Hindlimb muscle (tissue), 1 donor: ENCODE data around the gene CRP. TPM values are rescaled to one million over a fixed set of nuclear protein-coding genes. Genes with fewer than 3 reads are reported as not detected.
"Not testable (repeated sequence)": the region's sequence is repeated elsewhere in the genome, so short reads cannot be mapped to it uniquely, and the experiment has no call there.

ENCODE experiments used
- DNase-seq: peaks from one replicate; pipeline ENCODE4 v3.0.0-alpha.2; 2013
- polyA plus RNA-seq: library from polyadenylated mRNA; unstranded; fragments of 120-200 nt; gene quantifications from one replicate; pipeline ENCODE4 v1.2.1, GENCODE V29; 2013; ENCODE audit not compliant: insufficient read length

CRP gene
- polyA plus RNA-seq, 1 donor, result not detected

- DNase-seq, result no peak
Observed at GRCh38 chr1:159699653-159700052, 14.7 kb downstream of the CRP start.

DNA sequence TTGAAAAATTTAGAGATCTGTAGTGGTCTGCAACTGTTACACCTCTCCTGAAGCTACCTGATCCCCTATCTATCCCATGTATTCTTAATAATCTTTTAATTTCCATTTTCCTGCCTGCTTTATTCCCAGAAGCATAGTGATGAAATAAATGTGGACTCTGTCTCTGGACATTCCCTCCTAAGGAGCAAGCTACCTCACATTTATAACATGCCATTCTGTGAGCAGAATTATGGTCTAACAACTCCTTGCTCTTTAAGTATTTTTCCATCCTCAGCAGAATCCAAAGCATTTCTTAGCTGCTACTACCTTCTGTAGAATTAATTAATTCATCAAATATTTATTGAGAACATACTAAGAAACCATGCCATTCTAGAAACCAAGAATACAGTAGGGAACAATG, 15.1 kb downstream of the CRP start:
- DNase-seq, result no peak

DNA sequence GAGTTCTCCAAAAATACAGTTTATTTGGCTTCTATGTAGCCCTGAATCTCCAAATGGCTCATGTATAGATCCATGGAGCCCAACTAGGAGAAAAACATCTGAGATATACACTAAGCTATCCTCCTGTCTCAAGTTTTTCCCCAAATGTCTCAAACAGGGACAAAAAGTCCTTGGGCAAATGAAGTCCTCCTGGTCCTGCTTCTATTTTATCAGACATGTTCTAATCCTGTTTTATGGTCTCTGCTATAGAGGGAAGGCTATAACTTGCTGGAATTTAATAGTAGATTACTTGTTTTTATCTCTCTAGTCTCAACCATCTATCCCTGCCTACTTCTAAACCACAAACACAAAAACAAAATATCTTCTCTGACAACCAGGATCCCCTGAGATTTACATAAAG, 26.9 kb downstream of the CRP start:
- no peak for DNase-seq

GRCh38 chr1:159686599-159687299, 27.6 kb downstream of the CRP start:
- no peak for DNase-seq

DNA sequence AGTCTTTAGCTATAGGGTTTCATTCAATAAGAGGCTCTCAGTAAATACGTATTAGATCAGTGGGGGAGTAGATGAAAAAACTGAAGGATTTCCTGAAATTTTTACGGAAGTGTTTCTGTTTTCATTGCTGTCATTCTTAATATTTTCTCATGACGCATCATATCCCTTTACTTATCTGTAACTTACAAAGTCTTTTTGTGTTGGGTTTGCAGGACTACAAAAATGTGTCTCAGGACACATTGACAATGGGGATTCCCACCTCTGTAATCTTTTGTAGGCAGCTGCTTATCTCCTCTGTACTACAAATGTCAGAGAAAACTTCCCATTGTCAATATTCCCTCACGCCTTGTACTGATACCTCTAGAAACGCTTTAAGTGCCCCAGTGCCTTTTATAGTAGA, 35.5 kb downstream of the CRP start:
- DNase-seq, result no peak

GRCh38 chr1:159675046-159675445, 39.3 kb downstream of the CRP start:
- no peak for DNase-seq

DNA sequence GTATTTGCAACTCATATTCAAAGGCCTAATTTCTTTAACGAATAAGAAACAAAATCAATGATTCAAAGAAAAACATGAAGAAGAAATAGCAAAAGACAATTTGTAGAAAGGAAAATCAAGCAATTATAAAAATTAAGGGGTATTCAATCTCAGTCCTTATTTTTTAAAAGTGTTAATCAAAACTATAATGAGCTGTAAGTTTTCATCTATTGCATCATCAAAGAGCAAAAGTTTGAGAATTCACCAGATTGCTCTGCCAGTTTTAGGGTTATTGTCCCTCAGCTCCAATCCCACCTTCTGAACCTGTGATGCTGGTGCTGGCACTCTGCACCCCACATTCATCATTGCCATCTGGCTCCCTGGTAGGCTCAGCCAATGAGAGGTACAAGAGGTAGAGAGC, 42.0 kb downstream of the CRP start:
- DNase-seq, result not testable (repeated sequence)

DNA sequence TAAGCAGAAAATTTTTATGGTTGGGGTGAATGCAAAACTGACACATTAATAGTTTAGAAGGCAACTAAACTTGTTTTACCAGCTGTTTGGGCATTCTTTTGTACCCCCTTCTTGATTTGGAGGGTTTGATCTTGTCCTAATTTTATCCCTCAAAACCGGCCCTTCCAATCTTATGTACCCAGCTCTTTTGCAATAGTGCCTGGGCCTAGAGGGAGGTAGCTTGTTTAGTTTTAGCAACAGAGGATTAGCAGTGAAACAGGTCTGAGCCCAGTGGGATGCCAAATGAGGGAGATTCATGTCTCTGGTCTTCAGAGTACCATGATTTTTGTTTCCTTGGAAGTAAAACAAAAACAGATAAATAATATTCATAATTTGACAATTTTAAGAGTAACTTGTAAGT, 45.1 kb downstream of the CRP start:
- DNase-seq, result no peak

DNA sequence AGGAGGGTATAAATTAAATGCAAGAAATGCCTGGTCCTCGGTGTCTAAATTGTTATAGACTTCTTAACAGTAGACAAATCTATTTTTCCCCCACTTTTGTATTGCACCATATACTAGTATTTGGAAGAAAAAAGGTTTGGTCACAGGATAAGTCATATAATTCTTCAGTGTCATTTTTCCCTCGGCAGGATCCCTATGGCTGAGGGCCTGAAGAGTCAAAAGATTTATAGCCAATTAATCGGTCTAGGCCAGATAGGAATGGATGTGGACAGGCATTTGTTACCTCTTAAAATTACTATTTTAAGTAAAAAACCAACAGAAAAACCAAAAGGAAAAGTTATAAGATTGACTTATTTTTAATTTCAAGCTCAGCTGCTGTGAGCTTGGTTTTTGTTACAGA, 45.6 kb downstream of the CRP start:
- DNase-seq, result no peak

DNA sequence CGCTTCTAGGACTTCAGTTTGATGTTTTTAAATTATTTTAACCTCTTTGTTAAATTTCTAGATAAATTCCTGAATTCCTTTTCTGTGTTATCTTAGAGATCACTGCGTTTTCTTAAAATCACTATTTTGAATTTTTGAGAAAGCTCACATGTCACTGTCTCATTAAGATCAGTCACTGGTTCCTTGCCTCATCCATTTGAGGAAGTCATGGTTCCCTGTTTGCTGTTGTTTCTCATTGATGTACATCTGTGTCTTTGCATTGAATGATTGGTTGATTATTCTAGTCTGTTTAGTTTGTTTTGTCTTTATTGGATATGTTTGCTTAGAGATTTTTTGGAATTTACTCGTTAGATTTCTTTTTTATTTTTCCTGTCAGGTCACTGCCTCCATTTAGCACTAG, 50.1 kb downstream of the CRP start:
- DNase-seq, result no peak

DNA sequence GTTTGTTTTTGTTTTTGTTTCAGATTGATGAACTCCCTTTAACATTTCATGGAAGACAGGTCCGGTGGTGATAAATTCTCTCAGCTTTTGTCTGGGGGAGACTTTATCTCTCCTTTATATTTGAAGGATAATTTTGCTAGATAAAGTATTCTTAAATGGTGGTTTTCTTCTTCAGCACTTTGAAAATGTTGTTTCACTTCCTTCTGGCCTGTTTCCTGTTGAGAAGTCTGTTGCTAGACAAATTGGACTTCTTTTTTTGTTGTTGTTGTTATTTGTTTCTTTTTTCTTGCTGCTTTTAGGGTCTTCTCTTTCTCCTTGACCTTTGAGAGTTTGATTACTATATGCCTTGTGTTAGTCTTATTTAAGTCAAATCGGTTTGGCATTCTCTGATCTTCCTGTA, 50.8 kb downstream of the CRP start:
- no peak for DNase-seq

Other genes starting within 250 kb of the CRP start
- not detected for gene OR10J5, start 178.6 kb downstream of the CRP start, polyA plus RNA-seq
- gene APCS, start 126.8 kb downstream of the CRP start, polyA plus RNA-seq, result not detected
- 10.2 TPM for gene DUSP23, start 66.4 kb upstream of the CRP start, polyA plus RNA-seq
- gene FCRL6, start 87.8 kb upstream of the CRP start, polyA plus RNA-seq, result not detected
- gene SLAMF8, start 112.3 kb upstream of the CRP start, polyA plus RNA-seq, result 0.45 TPM
- not detected for gene VSIG8, start 148.1 kb upstream of the CRP start, polyA plus RNA-seq
- gene CFAP45, start 185.6 kb upstream of the CRP start, polyA plus RNA-seq, result 0.40 TPM
- 155 TPM for gene TAGLN2, start 210.9 kb upstream of the CRP start, polyA plus RNA-seq
- gene IGSF9, start 231.0 kb upstream of the CRP start, polyA plus RNA-seq, result 0.65 TPM
- not detected for gene SLAMF9, start 239.6 kb upstream of the CRP start, polyA plus RNA-seq